Mesendoderm (in vitro differentiated cells): ENCODE results near the gene SSMEM1.

ENCODE experiments used
- DNase-seq: peaks from one replicate; pipeline ENCODE4 v3.0.0; 2013
- H2AK5ac ChIP-seq: 2 replicates; pipeline ENCODE4 v1.6.1; 2013; ENCODE audit warnings: low read length, inconsistent platforms
- H2BK120ac ChIP-seq: 2 replicates; pipeline ENCODE4 v1.6.1; 2013; ENCODE audit warnings: low read depth, mild to moderate bottlenecking, low read length, moderate library complexity, mixed read lengths
- H2BK15ac ChIP-seq: replicated peaks from 2 replicates; pipeline ENCODE4 v1.6.1; 2013; ENCODE audit warnings: low read depth, mild to moderate bottlenecking, moderate library complexity
- H2BK5ac ChIP-seq: 2 replicates; pipeline ENCODE4 v1.6.1; 2013; ENCODE audit warnings: low read length, inconsistent platforms
- H3K18ac ChIP-seq: 2 replicates; pipeline ENCODE4 v1.6.1; 2013; ENCODE audit warnings: mild to moderate bottlenecking, low read length, mixed read lengths
- H3K23ac ChIP-seq: one replicate; pipeline ENCODE4 v1.6.1; 2013; ENCODE audit warnings: low read length
- H3K27ac ChIP-seq: 2 replicates; pipeline ENCODE4 v1.5.1; 2013; ENCODE audit warnings: low read depth, mild to moderate bottlenecking, inconsistent platforms, low read length, moderate library complexity
- H3K27me3 ChIP-seq: 2 replicates; pipeline ENCODE4 v1.6.1; 2013; ENCODE audit warnings: low read length, control low read depth, mild to moderate bottlenecking, inconsistent platforms; ENCODE audit not compliant: insufficient read depth, poor library complexity
- H3K36me3 ChIP-seq: 2 replicates; pipeline ENCODE4 v1.6.1; 2013; ENCODE audit warnings: low read length, inconsistent platforms; ENCODE audit not compliant: control insufficient read depth, insufficient read depth
- H3K4ac ChIP-seq: one replicate; pipeline ENCODE4 v1.6.1; 2013; ENCODE audit warnings: low read depth, mild to moderate bottlenecking, low read length, moderate library complexity
- H3K4me1 ChIP-seq: 2 replicates; pipeline ENCODE4 v1.6.1; 2013; ENCODE audit warnings: low read depth, low read length, inconsistent platforms; ENCODE audit not compliant: control insufficient read depth
- H3K4me2 ChIP-seq: 2 replicates; pipeline ENCODE4 v1.6.1; 2013; ENCODE audit warnings: low read length
- H3K4me3 ChIP-seq: 2 replicates; pipeline ENCODE4 v1.5.1; 2013; ENCODE audit warnings: mild to moderate bottlenecking, low read length
- H3K56ac ChIP-seq: one replicate; pipeline ENCODE4 v1.6.1; 2013; ENCODE audit warnings: low read length
- H3K79me1 ChIP-seq: 2 replicates; pipeline ENCODE4 v1.6.1; 2013; ENCODE audit warnings: low read length, inconsistent platforms
- H3K79me2 ChIP-seq: 2 replicates; pipeline ENCODE4 v1.6.1; 2013; ENCODE audit warnings: mild to moderate bottlenecking, low read length; ENCODE audit not compliant: control insufficient read depth, insufficient read depth
- H3K9ac ChIP-seq: 2 replicates; pipeline ENCODE4 v1.6.1; 2013; ENCODE audit warnings: low read length, inconsistent platforms
- H4K5ac ChIP-seq: one replicate; pipeline ENCODE4 v1.6.1; 2013; ENCODE audit warnings: low read length
- H4K8ac ChIP-seq: one replicate; pipeline ENCODE4 v1.6.1; 2013; ENCODE audit warnings: low read depth, mild to moderate bottlenecking, control low read depth, low read length, moderate library complexity
- WGBS: extraction: QIAGEN DNeasy Blood & Tissue Kit; methylation state at CpG from one replicate; pipeline ENCODE4 v1.1.7; 2013; ENCODE audit warnings: low lambda C conversion rate, missing lambda C conversion rate; ENCODE audit not compliant: insufficient coverage; ENCODE audit errors: extremely low coverage; 5-methylcytosine and 5-hydroxymethylcytosine counted together

SSMEM1 gene

DNA sequence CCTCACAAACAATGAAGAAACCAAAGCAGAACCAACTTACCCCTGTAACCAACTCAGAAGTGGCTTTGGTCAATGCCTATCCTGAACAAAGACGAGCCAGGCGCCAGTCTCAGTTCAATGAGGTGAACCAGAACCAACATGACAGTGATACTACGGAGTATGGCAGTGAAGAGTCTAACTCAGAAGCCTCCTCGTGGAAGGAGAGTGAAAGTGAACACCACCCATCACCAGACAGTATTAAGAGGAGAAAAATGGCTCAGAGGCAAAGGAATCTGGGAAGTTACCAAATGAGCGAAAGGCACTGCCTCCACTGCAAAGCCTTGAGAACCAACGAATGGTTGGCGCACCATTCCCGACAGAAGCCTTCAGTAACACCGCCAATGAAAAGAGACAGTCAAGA, 8.4 kb downstream of the SSMEM1 start:
- Histone ChIP-seq H3K56ac (no peak overlapping the region), H3K4me3 (no peak overlapping the region), H3K23ac (no peak overlapping the region), H3K79me2 (no peaks in the 10 kb centered on the region), H2BK120ac (no peak overlapping the region), H3K79me1 (no peaks in the 10 kb centered on the region), H2BK15ac (no peak overlapping the region), H2BK5ac (no peak overlapping the region), H3K4me1 (peaks cover 2% of the 10 kb centered on the region), H3K9ac (no peak overlapping the region), H4K5ac (no peak overlapping the region), H2AK5ac (no peak overlapping the region), H3K36me3 (no peaks in the 10 kb centered on the region), H4K8ac (no peak overlapping the region), H3K27ac (no peak overlapping the region), H3K18ac (no peak overlapping the region), H3K27me3 (no peaks in the 10 kb centered on the region), H3K4ac (no peak overlapping the region), H3K4me2 (no peak overlapping the region)
- DNase-seq: no peak
- no CpG with 5 or more reads among the region's 9 CpGs for WGBS

DNA sequence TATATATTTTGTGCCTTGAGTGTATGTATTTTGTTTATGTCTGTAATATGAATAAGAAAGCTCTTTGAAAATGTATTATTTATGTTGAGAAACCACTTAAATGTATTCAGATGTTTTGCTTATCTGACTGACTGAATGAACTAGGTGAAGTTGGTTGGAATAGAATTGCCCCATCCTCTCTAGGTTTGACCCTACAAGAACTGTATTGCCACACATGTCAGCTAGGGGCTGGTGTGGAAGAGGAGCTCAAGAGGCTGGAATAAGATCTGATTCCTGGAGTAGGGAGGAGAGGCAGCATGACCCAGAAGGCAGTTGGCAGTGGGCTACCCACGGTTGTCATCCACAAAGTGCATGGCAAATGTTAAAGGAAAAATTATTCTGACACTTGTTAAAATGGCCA, 9.1 kb downstream of the SSMEM1 start:
- WGBS: no CpG with 5 or more reads among the region's 1 CpG
- no peak overlapping the region for H3K4me3 ChIP-seq

DNA sequence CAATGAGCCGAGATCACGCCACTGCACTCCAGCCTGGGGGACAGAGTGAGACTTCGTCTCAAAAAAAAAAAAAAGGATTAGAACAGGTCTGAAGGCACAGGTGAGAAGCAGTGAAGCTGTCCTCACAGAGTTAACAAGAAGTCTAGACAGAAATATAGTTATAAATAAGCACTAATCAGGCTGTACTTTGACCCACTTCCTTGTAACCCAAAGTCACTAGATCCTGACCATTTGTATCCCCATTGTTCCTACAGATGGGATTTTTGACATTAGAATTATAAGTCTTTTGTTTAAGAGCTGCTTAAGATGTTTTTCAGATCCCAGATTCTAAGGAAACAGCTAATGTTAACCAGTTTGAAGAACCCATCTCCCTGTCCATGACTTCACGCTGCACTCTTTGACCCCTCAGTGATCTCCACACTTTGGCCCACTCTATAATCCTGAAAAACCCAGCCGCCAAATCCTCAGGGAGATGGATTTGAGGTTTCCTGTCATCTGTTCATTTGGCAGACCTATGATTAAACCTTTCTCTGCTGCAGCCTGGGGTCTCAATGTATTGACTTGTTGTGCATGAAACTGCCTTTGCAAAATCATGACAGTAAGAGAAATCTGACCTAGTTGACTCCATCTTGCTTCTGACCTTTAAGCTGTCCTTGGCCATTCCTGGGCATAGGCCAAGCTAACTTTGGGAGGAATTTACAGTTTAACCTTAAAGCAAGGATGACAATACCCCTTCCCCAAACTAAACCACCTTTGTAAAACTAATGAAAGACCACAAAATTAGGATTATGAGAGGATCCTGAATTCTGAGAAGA, 11.4 kb downstream of the SSMEM1 start:
- no peak overlapping the region for H3K56ac ChIP-seq
- H2BK15ac ChIP-seq: no peak overlapping the region
- H3K4me2 ChIP-seq: no peak overlapping the region
- no peaks in the 10 kb centered on the region for H3K27me3 ChIP-seq
- H3K79me1 ChIP-seq: no peaks in the 10 kb centered on the region
- no peak for DNase-seq
- no peaks in the 10 kb centered on the region for H3K79me2 ChIP-seq
- no peak overlapping the region for H3K18ac ChIP-seq
- H3K27ac ChIP-seq: no peak overlapping the region
- no peak overlapping the region for H4K8ac ChIP-seq
- no peak overlapping the region for H3K9ac ChIP-seq
- peaks cover 2% of the 10 kb centered on the region for H3K4me1 ChIP-seq
- H4K5ac ChIP-seq: no peak overlapping the region
- H3K23ac ChIP-seq: no peak overlapping the region
- no peak overlapping the region for H3K4me3 ChIP-seq
- no peaks in the 10 kb centered on the region for H3K36me3 ChIP-seq
- H2BK120ac ChIP-seq: no peak overlapping the region
- WGBS: no CpG with 5 or more reads among the region's 5 CpGs
- H2AK5ac ChIP-seq: no peak overlapping the region
- H2BK5ac ChIP-seq: no peak overlapping the region
- H3K4ac ChIP-seq: no peak overlapping the region

More for the DNA sequence above, 9.1 kb downstream of the SSMEM1 start:
- Histone ChIP-seq H3K9ac (no peak overlapping the region), H3K4me1 (peaks cover 2% of the 10 kb centered on the region), H3K4me2 (no peak overlapping the region), H4K5ac (no peak overlapping the region), H3K36me3 (no peaks in the 10 kb centered on the region), H3K23ac (no peak overlapping the region), H2AK5ac (no peak overlapping the region), H3K56ac (no peak overlapping the region), H4K8ac (no peak overlapping the region), H3K27ac (no peak overlapping the region), H3K4ac (no peak overlapping the region), H2BK5ac (no peak overlapping the region), H3K27me3 (no peaks in the 10 kb centered on the region), H3K79me1 (no peaks in the 10 kb centered on the region), H2BK15ac (no peak overlapping the region), H3K18ac (no peak overlapping the region), H2BK120ac (no peak overlapping the region), H3K79me2 (no peaks in the 10 kb centered on the region)
- peak; percentile 44 for DNase-seq

DNA sequence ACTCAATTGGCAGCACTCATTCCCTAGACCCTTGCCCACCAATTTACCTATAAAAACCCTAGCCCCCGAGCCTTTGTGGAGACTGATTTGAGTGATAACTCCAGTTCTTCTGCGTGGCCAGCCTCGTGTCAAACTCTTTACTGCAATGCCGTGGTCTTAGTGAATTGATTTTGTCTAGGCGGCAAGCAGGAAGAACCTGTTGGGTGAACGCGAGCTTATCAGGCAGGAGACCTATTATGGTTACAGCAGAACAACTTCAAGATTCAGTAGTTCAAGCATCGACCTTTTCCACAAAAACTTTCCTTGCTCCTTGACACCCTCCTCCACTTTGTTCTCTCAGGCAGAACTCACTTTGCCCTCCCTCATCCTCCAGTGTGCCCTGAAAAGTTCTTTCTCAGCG, 12.2 kb downstream of the SSMEM1 start:
- Histone ChIP-seq H3K18ac (no peak overlapping the region), H3K27ac (no peak overlapping the region), H3K79me1 (no peaks in the 10 kb centered on the region), H3K23ac (no peak overlapping the region), H2BK5ac (no peak overlapping the region), H2AK5ac (no peak overlapping the region), H3K56ac (no peak overlapping the region), H2BK15ac (no peak overlapping the region), H3K27me3 (no peaks in the 10 kb centered on the region), H4K8ac (no peak overlapping the region), H3K79me2 (no peaks in the 10 kb centered on the region), H3K4ac (no peak overlapping the region), H2BK120ac (no peak overlapping the region), H3K4me3 (no peak overlapping the region), H3K9ac (no peak overlapping the region), H3K4me2 (no peak overlapping the region), H4K5ac (no peak overlapping the region), H3K4me1 (peaks cover 2% of the 10 kb centered on the region), H3K36me3 (no peaks in the 10 kb centered on the region)
- no peak for DNase-seq
- no CpG with 5 or more reads among the region's 9 CpGs for WGBS

DNA sequence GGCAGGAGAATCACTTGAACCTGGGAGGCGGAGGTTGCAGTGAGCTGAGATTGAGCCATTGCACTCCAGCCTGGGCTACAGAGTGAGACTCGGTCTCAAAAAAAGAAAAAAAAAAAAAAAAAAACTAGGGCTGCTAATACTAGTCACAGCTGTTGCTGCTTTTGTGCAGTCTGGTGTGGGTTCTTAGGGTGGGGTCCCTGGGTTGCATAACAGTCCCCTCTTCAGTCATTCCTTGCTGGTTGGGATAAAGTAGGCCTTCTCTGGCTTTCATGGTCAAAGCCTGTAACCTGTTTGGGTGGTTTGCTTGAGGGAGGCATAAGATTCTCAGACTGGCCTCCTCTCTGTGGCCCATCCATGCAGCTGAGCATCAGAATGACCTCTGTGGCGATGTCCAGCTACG, 14.1 kb downstream of the SSMEM1 start:
- H2BK120ac ChIP-seq: no peak overlapping the region
- no peak overlapping the region for H3K9ac ChIP-seq
- no peak overlapping the region for H3K23ac ChIP-seq
- H3K79me1 ChIP-seq: no peaks in the 10 kb centered on the region
- H3K18ac ChIP-seq: no peak overlapping the region
- H3K4ac ChIP-seq: no peak overlapping the region
- H3K27me3 ChIP-seq: no peaks in the 10 kb centered on the region
- H3K4me2 ChIP-seq: no peak overlapping the region
- no peak overlapping the region for H4K5ac ChIP-seq
- no peak overlapping the region for H2BK5ac ChIP-seq
- no peaks in the 10 kb centered on the region for H3K36me3 ChIP-seq
- H3K27ac ChIP-seq: no peak overlapping the region
- no peak for DNase-seq
- H3K4me3 ChIP-seq: no peak overlapping the region
- WGBS: no CpG with 5 or more reads among the region's 4 CpGs
- no peak overlapping the region for H2AK5ac ChIP-seq
- H2BK15ac ChIP-seq: no peak overlapping the region
- H3K79me2 ChIP-seq: no peaks in the 10 kb centered on the region
- H3K56ac ChIP-seq: no peak overlapping the region
- no peak overlapping the region for H4K8ac ChIP-seq
- H3K4me1 ChIP-seq: peaks cover 2% of the 10 kb centered on the region

DNA sequence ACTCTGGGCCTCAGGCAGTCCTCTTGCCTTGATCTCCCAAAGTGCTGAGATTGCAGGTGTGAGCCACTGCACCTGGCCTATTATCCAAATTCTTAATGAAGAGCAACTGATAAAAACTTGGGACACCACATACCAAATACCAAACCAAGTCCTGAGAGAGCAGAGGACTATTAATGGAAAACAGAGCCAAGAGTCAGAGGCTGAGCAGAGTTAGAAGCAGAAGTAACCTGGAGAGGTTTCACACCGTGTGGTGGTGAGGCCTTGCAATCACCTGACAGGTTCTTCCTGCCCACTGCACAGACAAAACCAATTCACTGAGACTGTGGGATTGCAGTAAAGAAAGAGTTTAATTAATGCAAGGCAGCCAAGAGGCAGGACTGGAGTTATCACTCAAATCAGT, 16.0 kb downstream of the SSMEM1 start:
- H4K8ac ChIP-seq: no peak overlapping the region
- H2BK5ac ChIP-seq: no peak overlapping the region
- no peak overlapping the region for H2BK120ac ChIP-seq
- H4K5ac ChIP-seq: no peak overlapping the region
- H3K79me2 ChIP-seq: no peaks in the 10 kb centered on the region
- H3K9ac ChIP-seq: no peak overlapping the region
- H3K4ac ChIP-seq: no peak overlapping the region
- no peak overlapping the region for H3K4me2 ChIP-seq
- no peak overlapping the region for H2AK5ac ChIP-seq
- no peaks in the 10 kb centered on the region for H3K27me3 ChIP-seq
- no peak overlapping the region for H3K56ac ChIP-seq
- H2BK15ac ChIP-seq: no peak overlapping the region
- WGBS: no CpG with 5 or more reads among the region's 1 CpG
- H3K4me3 ChIP-seq: no peak overlapping the region
- DNase-seq: no peak
- H3K79me1 ChIP-seq: no peaks in the 10 kb centered on the region
- no peak overlapping the region for H3K23ac ChIP-seq
- no peak overlapping the region for H3K27ac ChIP-seq
- H3K36me3 ChIP-seq: no peaks in the 10 kb centered on the region
- no peak overlapping the region for H3K18ac ChIP-seq
- no peaks in the 10 kb centered on the region for H3K4me1 ChIP-seq
